NCI-H1105 treated with DMSO at 0.1 percent for 48 hours (cell line): Measurements from ENCODE around the gene PGM5.
A peak's percentile ranks its signal among the peaks of the same experiment; 100 is the strongest.

Experiments
- DNase-seq: peaks from one replicate; lab custom pipeline; 2025; lab: John Stamatoyannopoulos, UW

PGM5 gene

GRCh38 chr9:68495247-68495646, 138.8 kb downstream of the PGM5 start:
- DNase-seq = no peak

GRCh38 chr9:68496356-68496755, 139.9 kb downstream of the PGM5 start:
- DNase-seq = no peak

GRCh38 chr9:68497629-68498028, 141.2 kb downstream of the PGM5 start:
- DNase-seq = no peak

- DNase-seq = no peak
Measured at GRCh38 chr9:68498816-68499215, 142.4 kb downstream of the PGM5 start.

- no peak for DNase-seq
Measured at GRCh38 chr9:68500457-68501381, 144.3 kb downstream of the PGM5 start.

- no peak for DNase-seq
Measured at GRCh38 chr9:68502279-68502678, 145.9 kb downstream of the PGM5 start.

- DNase-seq = peak; percentile 23
Measured at GRCh38 chr9:68505681-68506409, 149.4 kb downstream of the PGM5 start.

GRCh38 chr9:68506551-68506950, 150.1 kb downstream of the PGM5 start:
- no peak for DNase-seq

- peak; percentile 32 for DNase-seq
Measured at GRCh38 chr9:68507130-68507805, 150.9 kb downstream of the PGM5 start.

- DNase-seq = no peak
Measured at GRCh38 chr9:68507806-68508145, 151.4 kb downstream of the PGM5 start.

- no peak for DNase-seq
Measured at GRCh38 chr9:68508547-68508946, 152.1 kb downstream of the PGM5 start.

- DNase-seq = no peak
Measured at GRCh38 chr9:68509689-68510088, 153.3 kb downstream of the PGM5 start.

- no peak for DNase-seq
Measured at GRCh38 chr9:68513385-68513784, 157.0 kb downstream of the PGM5 start.

- no peak for DNase-seq
Measured at GRCh38 chr9:68513981-68514380, 157.6 kb downstream of the PGM5 start.

- no peak for DNase-seq
Measured at GRCh38 chr9:68515326-68516017, 159.1 kb downstream of the PGM5 start.

GRCh38 chr9:68522131-68522530, 165.7 kb downstream of the PGM5 start:
- DNase-seq = no peak

GRCh38 chr9:68522954-68523353, 166.5 kb downstream of the PGM5 start:
- DNase-seq = no peak

- no peak for DNase-seq
Measured at GRCh38 chr9:68523367-68523936, 167.0 kb downstream of the PGM5 start.

GRCh38 chr9:68530618-68531017, 174.2 kb downstream of the PGM5 start:
- no peak for DNase-seq

- no peak for DNase-seq
Measured at GRCh38 chr9:68532131-68532530, 175.7 kb downstream of the PGM5 start.

- no peak for DNase-seq
Measured at GRCh38 chr9:68533678-68534077, 177.3 kb downstream of the PGM5 start.
